Activated CD4-positive, alpha-beta T cell treated with anti-CD3 and anti-CD28 coated beads, Interleukin-2, Interleukin-4, amounts not matched to agents 100 ng/mL and 50 ng/mL, durations not matched to agents 16 hours and 8 hours (primary cell): ENCODE measurements around the gene OPCML.

Experiments used
- DNase-seq: peaks from one replicate; pipeline ENCODE4 v3.0.0-alpha.2; 2020; ENCODE audit warnings: low spot score

OPCML gene

GRCh38 chr11:132848336-132848735 lies 684.0 kb downstream of the OPCML start:
- no peak for DNase-seq

DNA sequence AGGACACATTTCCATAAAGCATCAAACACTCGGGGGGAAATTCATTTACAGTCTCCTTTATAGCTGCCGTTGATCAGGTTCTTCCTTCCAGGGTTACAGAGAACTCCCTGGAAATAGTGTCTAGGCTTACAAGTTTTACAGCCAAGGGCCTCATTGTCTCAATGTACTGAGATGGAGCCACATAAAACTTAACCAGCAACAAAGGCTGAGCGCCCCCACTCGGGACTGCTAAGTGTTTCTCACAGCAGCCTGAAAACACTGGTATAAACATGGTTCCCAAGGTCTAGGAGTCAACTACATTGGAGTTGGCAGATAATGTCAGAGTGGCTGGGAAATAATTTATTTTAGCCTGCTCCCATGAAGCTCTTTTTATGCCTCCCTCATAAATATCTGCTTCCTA lies 686.2 kb downstream of the OPCML start:
- DNase-seq, result no peak

GRCh38 chr11:132844956-132845696 lies 687.2 kb downstream of the OPCML start:
- DNase-seq, result no peak

DNA sequence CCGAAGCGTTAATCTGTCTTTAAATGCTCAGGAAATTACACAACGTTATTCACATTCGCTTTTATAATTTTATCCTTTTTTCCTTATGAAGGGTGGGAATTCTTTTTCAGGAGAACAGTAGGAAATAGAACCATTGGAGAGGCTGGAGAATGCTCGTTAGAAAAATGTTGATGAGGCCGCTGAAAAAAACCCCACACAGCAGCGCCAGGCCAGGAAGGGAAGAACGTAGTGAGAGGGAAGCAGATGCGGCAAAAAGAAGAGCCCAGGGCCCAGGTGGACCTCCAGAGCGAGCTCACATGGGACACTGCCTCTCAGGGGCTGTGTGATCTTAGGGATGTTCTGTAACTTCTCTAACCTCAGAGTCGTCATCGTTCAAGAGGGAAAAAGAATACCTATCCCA lies 691.6 kb downstream of the OPCML start:
- no peak for DNase-seq

DNA sequence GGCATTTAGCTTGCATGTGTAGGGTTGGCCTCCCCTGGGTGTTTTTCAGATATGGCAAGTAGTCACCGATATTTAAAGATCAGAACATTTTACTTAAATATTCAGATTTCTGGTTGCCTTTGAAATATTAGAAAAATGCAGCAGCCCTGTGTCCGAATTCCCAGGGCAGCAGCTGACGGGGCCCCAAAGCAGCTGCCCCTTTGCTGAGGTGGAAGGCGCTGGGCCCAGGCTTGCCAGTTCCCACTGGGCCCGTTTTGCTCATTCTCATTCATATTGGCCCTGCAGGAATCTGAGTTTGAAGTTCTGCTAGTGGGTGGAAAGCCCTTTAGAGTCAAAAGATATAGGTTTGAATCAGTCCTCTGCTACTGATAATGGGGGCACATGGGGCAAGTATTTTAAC lies 692.1 kb downstream of the OPCML start:
- DNase-seq, result no peak

DNA sequence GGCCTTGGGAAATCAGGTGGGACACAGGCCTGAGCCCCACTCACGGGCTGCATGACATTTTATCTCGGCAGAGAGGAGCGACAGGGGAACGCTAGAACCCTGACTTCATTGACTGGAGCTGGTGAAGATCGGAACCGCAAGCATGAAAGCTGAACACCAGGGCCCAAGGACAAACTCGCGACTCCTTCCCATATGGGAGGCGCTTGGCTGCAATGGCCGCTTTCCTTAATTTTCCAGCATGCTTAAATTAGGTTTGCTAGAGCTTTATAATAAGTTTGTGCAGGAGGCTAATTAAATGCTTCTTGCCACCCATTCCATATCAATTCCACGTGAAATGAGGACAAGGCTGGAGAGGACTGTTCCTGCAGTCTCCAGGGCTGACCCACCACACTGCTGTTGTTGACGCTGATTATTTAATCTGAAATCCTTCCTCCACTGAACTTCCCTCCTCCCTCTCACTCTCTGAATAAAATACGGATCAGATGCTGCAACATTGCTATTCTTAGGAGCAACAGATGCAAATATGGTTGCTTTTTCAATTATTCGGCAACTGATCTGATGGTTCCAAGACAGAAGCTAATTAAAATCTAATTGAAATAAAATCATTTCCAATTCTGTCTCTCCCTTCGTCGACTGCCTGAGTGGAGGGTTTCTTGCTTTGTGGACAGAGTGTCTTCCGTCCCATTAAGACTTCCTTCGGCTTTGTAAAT lies 692.9 kb downstream of the OPCML start:
- no peak for DNase-seq

GRCh38 chr11:132838627-132839026 lies 693.7 kb downstream of the OPCML start:
- no peak for DNase-seq

GRCh38 chr11:132831272-132831671 lies 701.0 kb downstream of the OPCML start:
- DNase-seq, result no peak

GRCh38 chr11:132824642-132825041 lies 707.7 kb downstream of the OPCML start:
- DNase-seq, result no peak

DNA sequence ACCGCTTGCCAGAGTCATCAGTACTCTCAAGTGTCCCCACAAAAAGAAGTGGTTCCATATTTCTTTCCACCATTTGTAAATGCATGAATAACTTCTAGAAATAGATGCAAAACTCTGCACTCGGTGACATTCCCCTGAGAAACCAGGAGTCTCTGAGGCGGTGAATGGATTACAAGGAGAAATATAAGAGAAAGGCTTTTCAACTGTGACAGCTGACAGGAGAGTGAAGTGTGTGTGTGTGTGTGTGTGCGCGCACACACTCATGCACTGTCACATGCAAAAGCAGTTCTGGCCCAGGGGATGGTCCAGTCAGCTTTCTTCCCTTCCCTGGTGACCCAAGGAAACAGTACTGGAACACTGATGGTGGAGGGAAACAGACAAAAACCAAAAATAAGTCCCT lies 710.0 kb downstream of the OPCML start:
- no peak for DNase-seq

- DNase-seq, result no peak
These were observed 710.8 kb downstream of the OPCML start for GRCh38 chr11:132821499-132821898.

GRCh38 chr11:132821014-132821413 lies 711.3 kb downstream of the OPCML start:
- DNase-seq, result no peak

GRCh38 chr11:132818951-132819350 lies 713.4 kb downstream of the OPCML start:
- DNase-seq, result no peak

DNA sequence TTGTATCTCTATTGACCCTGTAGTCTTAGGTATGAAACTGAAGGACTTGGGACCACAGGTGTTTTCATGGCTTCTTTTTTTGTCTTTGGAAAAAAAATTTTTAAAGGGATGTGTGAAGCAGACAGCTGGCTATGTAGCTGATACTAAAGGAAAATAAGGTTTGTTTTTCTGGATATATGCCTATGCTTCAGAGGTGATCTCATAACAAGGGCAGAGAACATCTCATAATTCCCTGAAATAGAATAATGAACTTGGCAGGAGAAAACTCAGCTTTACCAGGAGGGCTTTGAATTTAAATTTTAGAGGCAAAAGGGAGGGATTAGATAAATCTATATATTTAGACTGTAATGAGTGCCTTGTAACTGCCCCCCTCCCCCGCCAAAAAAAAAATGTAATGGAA lies 714.9 kb downstream of the OPCML start:
- DNase-seq, result no peak

DNA sequence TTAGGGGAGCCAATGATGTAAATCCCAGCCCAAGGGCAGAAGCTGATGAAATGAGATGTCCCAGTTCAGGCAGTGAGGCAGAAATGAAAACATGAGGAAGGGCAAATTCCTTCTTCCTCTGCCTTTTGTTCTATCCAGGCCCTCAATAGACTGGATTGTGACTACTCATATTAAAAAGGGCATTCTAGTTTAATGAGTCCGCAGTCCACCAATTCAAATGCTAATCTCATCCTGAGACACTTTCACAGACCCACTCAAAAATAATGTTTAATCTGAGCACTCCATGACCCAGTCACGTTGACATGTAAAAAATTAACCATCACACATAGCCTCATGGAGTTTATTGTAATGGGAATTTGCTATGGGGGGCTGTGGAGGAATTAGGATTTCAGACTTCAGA lies 717.9 kb downstream of the OPCML start:
- no peak for DNase-seq

GRCh38 chr11:132811649-132812048 lies 720.7 kb downstream of the OPCML start:
- no peak for DNase-seq

DNA sequence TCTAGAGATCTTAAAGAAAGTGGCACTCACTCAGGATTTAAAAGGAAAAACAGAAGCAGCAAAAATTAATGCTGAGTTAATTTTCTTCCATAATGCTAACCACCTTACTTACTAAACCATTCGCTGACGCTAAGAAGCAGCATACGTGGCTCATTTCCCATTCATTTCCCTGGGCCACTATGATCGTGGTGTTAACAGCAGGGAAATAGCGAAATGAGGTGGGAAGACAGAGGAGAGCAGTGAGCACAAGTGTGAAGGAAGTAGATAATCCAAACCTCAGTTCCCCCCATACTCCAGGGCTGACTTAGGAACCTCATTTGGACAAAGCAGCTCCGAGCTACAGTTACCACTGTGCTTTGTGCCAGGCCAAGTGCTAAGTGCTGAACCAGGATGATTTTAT lies 723.2 kb downstream of the OPCML start:
- DNase-seq, result no peak

DNA sequence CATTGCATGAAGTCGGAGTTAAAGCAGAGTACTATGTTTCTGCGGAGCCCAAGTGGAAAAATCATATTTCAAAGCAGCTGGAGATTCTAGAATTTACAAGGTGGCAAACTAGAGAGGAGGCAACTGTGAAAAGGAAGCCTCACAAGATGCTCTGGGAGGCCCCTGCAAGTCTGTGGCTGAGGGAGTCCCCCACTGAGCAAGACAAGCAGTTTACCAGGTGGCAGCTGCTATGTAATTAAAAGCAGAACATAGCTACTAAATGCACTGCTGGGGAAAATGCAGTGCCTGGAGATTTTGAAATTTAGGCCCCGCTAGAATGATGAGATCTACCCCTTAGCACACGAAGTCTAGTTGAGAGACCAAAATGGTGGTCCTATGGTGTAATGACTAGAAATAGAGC lies 728.0 kb downstream of the OPCML start:
- no peak for DNase-seq

DNA sequence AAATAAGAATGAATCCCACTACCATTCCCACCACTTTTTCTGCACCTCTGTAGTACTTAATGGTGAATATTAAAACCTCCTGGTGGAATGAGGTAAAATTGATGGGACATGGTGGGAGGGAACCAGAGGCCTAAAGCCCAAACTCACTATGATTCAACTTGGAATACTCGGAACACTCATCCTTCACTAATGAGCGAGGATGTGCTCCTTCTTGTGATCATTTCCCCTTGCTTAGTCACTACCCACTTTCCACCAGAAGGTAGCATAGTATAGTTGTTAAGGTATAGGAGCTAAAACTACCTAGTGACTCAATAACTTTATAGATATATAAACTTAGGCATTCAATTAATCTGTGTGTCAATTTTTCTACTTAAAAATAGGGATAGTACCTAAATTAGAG lies 728.9 kb downstream of the OPCML start:
- DNase-seq, result no peak

DNA sequence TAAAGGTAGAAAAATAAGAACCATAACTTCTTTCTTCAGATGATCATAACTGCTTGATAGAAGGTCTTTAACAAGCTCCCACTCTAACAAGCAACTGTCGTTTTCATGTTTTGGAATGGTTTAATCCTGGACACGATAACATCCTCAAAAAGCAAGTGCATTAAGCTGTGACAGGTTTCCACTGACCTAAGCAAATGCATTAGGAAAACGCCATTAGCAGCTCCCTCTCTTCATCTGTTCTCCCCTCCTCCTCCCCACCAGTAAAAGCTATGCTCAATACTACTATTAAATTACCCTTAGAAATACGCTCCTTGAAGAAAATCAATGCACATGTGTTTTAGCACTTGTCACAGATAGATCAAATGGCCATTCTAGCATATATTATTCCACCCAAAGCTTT lies 729.4 kb downstream of the OPCML start:
- DNase-seq, result no peak

DNA sequence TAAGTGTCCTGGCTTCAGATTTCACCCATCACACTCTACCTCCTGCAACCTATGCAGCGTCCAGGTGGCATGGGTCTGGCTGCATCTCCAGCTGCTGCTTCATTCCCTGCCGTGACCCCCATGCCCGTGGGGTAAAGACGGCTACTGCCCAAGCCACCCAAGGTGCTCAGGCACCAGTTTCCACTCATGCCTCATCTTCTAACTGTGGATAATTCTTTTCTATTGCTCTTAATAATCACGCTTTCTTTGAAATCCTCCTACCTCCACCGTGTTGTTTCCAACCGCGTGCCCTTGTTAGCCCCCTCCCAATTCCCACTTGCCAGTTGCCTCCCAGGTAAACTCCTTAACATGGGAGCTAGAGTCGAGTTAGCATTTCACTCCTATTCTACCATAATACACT lies 738.5 kb downstream of the OPCML start:
- no peak for DNase-seq

DNA sequence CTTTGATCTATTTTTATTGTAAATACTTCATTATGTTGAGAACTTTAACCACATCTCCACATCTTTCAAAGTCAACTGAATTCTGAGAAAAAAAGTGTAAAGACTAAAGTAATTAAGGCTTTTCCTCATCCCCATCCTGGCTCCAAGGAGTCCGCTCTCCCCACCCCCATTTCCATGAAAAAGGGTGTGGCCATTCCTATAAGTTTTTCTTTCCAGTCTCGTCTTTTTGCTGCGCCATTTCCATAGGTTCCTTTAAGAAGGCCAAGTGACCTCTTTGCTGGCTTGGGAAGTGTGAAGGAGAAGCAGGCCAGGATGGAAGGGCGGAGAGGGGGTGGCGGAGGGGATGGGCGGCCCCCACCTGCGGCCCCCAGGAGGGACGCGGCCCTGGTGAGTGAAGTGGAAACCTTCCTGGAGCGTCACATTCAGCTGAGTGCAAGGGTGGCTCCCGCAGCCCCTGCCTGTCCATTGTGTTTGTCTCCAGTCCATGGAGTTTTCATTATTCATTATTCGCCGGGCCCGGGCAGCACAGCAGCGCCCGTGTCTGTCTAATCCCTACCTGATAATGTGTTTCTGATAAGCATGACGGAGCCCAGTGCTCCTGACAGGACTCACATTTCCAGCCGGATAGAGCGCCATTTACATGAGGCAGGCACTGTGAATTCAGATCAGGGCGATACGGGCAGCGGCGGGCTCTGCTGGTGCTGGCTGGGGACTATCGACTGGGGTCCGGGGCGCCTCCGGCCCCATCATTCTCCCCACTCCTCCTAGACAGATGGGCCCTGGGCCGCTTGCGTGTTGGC lies 739.8 kb downstream of the OPCML start:
- no peak for DNase-seq

DNA sequence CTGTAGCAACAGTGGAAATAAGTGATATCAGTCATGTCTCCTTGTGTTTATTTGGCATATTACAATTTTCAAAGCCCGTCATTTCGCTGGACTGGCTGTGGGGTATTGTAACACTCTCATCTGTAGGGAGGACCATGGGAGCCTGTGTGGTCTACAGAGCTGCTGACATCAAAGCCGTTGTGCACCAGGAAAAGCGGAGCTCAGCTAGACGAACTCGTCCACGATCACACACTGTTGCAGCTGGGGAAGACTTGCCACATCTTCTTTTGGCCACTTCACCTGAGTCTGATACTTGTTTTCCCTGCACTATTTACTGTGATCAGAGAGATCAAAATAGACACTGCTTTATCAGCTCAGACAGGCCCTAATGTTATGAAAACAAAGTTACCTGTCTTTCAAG lies 741.3 kb downstream of the OPCML start:
- no peak for DNase-seq
